CD4-positive, CD25-positive, alpha-beta regulatory T cell (primary cell): ENCODE measurements around the gene PLEKHA1. TPM values are rescaled to one million over a fixed set of nuclear protein-coding genes. Genes with fewer than 3 reads are reported as not detected.

Experiments used
- ATAC-seq, 2 donors: fragments of 150-1000 bp; cut with Tn5 transposase; one replicate each; pipeline ENCODE4 v1.10.0; 2021; ENCODE audit warnings: low read depth in 2 of 2, moderate number of reproducible peaks in 2 of 2, moderate library complexity in 1 of 2
- DNase-seq, 3 donors: peaks; one replicate each; pipeline versions ENCODE4 v3.0.0 to v3.0.0-alpha.2; 2012 to 2022; ENCODE audit warnings: mixed read lengths in 1 of 3
- H3K27ac ChIP-seq: one replicate; pipeline ENCODE4 v1.7.0; 2013; ENCODE audit warnings: mild to moderate bottlenecking, low read length; ENCODE audit not compliant: insufficient read depth, poor library complexity, severe bottlenecking
- H3K27me3 ChIP-seq: one replicate; pipeline ENCODE4 v1.7.0; 2013; ENCODE audit warnings: low read length; ENCODE audit not compliant: control insufficient read depth, insufficient read depth
- H3K36me3 ChIP-seq: one replicate; pipeline ENCODE4 v1.7.0; 2013; ENCODE audit warnings: mild to moderate bottlenecking, low read length, moderate library complexity; ENCODE audit not compliant: control insufficient read depth, insufficient read depth
- H3K4me1 ChIP-seq: 2 replicates; pipeline ENCODE4 v1.7.0; 2013; ENCODE audit warnings: mild to moderate bottlenecking, low read length; ENCODE audit not compliant: insufficient read depth, control insufficient read depth, poor library complexity, severe bottlenecking
- H3K4me3 ChIP-seq: one replicate; pipeline ENCODE4 v1.7.0; 2013; ENCODE audit warnings: low read depth, mild to moderate bottlenecking, low read length, moderate library complexity
- H3K9me3 ChIP-seq, 2 experiments: 1 replicate in 1 of 2; 2 replicates in 1 of 2; pipeline ENCODE4 v1.7.0; 2013; ENCODE audit warnings: low read length in 2 of 2, mild to moderate bottlenecking in 1 of 2, moderate library complexity in 1 of 2; ENCODE audit not compliant: control insufficient read depth in 2 of 2
- H3K27ac Mint-ChIP-seq, 3 donors: one replicate each; pipeline ENCODE4 v1.8.0; 2020 to 2022; ENCODE audit warnings: mild to moderate bottlenecking in 3 of 3, mixed read lengths in 3 of 3, moderate library complexity in 2 of 3
- H3K27me3 Mint-ChIP-seq: one replicate; pipeline ENCODE4 v1.8.0; 2022; ENCODE audit warnings: mild to moderate bottlenecking, mixed read lengths
- H3K36me3 Mint-ChIP-seq: one replicate; pipeline ENCODE4 v1.8.0; 2020; ENCODE audit warnings: mixed read lengths
- H3K4me1 Mint-ChIP-seq, 4 donors: one replicate each; pipeline ENCODE4 v1.8.0; 2020 to 2022; ENCODE audit warnings: mixed read lengths in 4 of 4, mild to moderate bottlenecking in 1 of 4
- H3K4me3 Mint-ChIP-seq, 4 donors: one replicate each; pipeline ENCODE4 v1.8.0; 2020 to 2022; ENCODE audit warnings: mild to moderate bottlenecking in 4 of 4, mixed read lengths in 4 of 4, moderate library complexity in 3 of 4
- H3K9me3 Mint-ChIP-seq, 7 donors: one replicate each; pipeline ENCODE4 v1.8.0; 2020 to 2022; ENCODE audit warnings: mixed read lengths in 7 of 7, mild to moderate bottlenecking in 3 of 7, moderate library complexity in 2 of 7
- polyA plus RNA-seq, 4 donors: library from polyadenylated mRNA; unstranded; fragments of 300-500 nt; fragmentation: Illumina TruSeq; gene quantifications; one replicate each; pipeline ENCODE4 v1.2.3, GENCODE V29; 2021
- total RNA-seq: library from RNA; stranded (reverse); gene quantifications from one replicate; pipeline ENCODE4 v1.2.3, GENCODE V29; 2022

PLEKHA1 gene
- total and polyA plus RNA-seq, 5 donors from 2014 or later: 35.9 to 112 (median 88.7) TPM

GRCh38 chr10:122331100-122331499 is 43.4 kb upstream of the PLEKHA1 start:
- Histone ChIP-seq H3K4me3 (no peak overlapping the region), H3K9me3 (no peaks in the 10 kb centered on the region), H3K27me3 (peaks cover 5% of the 10 kb centered on the region), H3K27ac (no peak overlapping the region), H3K36me3 (no peaks in the 10 kb centered on the region), H3K4me1 (no peaks in the 10 kb centered on the region)
- Mint-ChIP-seq H3K27me3 (peaks cover 22% of the 10 kb centered on the region), H3K9me3 (peaks cover 0 to 1% (median 0%) of the 10 kb centered on the region in 7 donors), H3K36me3 (no peaks in the 10 kb centered on the region), H3K4me3 (no peak overlapping the region), H3K27ac (peak overlapping the region in 1 of 3 donors; percentile 53), H3K4me1 (no peaks in the 10 kb centered on the region)
- DNase-seq (no peak), ATAC-seq (no peak)

- peaks cover 5% of the 10 kb centered on the region for H3K27me3 ChIP-seq
- no peaks in the 10 kb centered on the region for H3K9me3 Mint-ChIP-seq
- H3K4me3 Mint-ChIP-seq: no peak overlapping the region
- peaks cover 25% of the 10 kb centered on the region for H3K27me3 Mint-ChIP-seq
- no peaks in the 10 kb centered on the region for H3K4me1 ChIP-seq
- no peak overlapping the region for H3K27ac Mint-ChIP-seq
- no peaks in the 10 kb centered on the region for H3K9me3 ChIP-seq
- H3K4me3 ChIP-seq: no peak overlapping the region
- DNase-seq (no peak), ATAC-seq (no peak)
- H3K4me1 Mint-ChIP-seq: no peaks in the 10 kb centered on the region
- H3K27ac ChIP-seq: no peak overlapping the region
- H3K36me3 ChIP-seq: no peaks in the 10 kb centered on the region
- H3K36me3 Mint-ChIP-seq: no peaks in the 10 kb centered on the region
Measured at GRCh38 chr10:122331615-122332446, 42.7 kb upstream of the PLEKHA1 start.

GRCh38 chr10:122333037-122333436 is 41.5 kb upstream of the PLEKHA1 start:
- no peak overlapping the region for H3K27ac ChIP-seq
- H3K36me3 Mint-ChIP-seq: no peaks in the 10 kb centered on the region
- no peak overlapping the region for H3K4me3 ChIP-seq
- H3K4me1 Mint-ChIP-seq: no peaks in the 10 kb centered on the region
- H3K4me3 Mint-ChIP-seq: no peak overlapping the region
- H3K27me3 Mint-ChIP-seq: peaks cover 37% of the 10 kb centered on the region
- H3K4me1 ChIP-seq: no peaks in the 10 kb centered on the region
- H3K27ac Mint-ChIP-seq: no peak overlapping the region
- no peaks in the 10 kb centered on the region for H3K9me3 ChIP-seq
- H3K27me3 ChIP-seq: peaks cover 5% of the 10 kb centered on the region
- H3K9me3 Mint-ChIP-seq: no peaks in the 10 kb centered on the region
- DNase-seq (peak in 1 of 3 donors; percentile 26), ATAC-seq (no peak)
- no peaks in the 10 kb centered on the region for H3K36me3 ChIP-seq

DNA sequence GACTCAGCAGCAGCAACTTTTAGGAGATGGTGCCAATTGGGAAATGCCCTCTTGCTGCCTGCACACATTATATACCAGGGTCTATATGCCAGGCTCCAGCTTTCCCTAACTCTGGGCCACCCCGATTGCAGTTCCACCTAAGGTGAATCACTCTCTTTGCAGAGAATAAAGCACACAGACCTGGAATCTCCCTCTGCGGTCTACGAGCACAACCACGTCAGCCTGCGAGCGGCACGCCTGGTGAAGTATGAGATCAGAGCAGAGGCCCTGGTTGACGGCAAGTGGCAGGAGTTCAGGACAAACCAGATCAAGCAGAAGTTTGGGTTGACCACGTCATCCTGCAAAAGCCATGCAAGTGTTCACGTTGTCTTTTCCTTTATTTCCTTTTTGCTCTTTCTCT is 38.2 kb upstream of the PLEKHA1 start:
- peaks cover 0 to 2% (median 0%) of the 10 kb centered on the region in 7 donors for H3K9me3 Mint-ChIP-seq
- Histone ChIP-seq H3K4me3 (no peak overlapping the region), H3K27me3 (peaks cover 3% of the 10 kb centered on the region), H3K4me1 (no peaks in the 10 kb centered on the region), H3K36me3 (no peaks in the 10 kb centered on the region), H3K9me3 (no peaks in the 10 kb centered on the region), H3K27ac (no peak overlapping the region)
- DNase-seq: no peak
- ATAC-seq: no peak
- H3K4me1 Mint-ChIP-seq: no peaks in the 10 kb centered on the region
- H3K4me3 Mint-ChIP-seq: no peak overlapping the region
- H3K36me3 Mint-ChIP-seq: no peaks in the 10 kb centered on the region
- H3K27me3 Mint-ChIP-seq: peaks cover 24% of the 10 kb centered on the region
- H3K27ac Mint-ChIP-seq: no peak overlapping the region

DNA sequence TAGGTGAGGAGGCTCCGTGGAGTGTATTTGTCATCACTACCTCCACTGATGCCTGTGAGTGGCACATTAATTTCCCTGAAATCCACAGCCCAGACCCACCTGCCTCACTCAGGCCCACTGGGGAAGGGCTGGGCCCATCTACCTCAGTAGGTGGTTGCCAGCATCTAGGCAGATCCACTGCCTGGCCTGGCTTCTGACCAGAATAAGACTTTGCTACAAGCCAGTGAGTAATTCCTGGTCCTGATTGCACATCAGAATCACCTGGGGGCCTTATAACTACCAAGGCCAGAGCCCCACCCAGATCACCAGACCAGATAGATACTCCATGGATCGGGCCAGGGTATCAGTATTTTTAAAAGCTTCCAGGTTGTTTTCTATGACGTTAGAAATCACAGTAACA is 37.5 kb upstream of the PLEKHA1 start:
- H3K9me3 Mint-ChIP-seq: peaks cover 0 to 2% (median 0%) of the 10 kb centered on the region in 7 donors

GRCh38 chr10:122338609-122339441 is 35.7 kb upstream of the PLEKHA1 start:
- no peak overlapping the region for H3K27ac ChIP-seq

More for the DNA sequence above, 37.5 kb upstream of the PLEKHA1 start:
- Histone ChIP-seq H3K4me1 (no peaks in the 10 kb centered on the region), H3K36me3 (no peaks in the 10 kb centered on the region), H3K27ac (no peak overlapping the region), H3K4me3 (no peak overlapping the region), H3K9me3 (no peaks in the 10 kb centered on the region), H3K27me3 (peaks cover 3% of the 10 kb centered on the region)
- no peak for DNase-seq
- Mint-ChIP-seq H3K36me3 (no peaks in the 10 kb centered on the region), H3K27ac (no peak overlapping the region), H3K27me3 (peaks cover 24% of the 10 kb centered on the region), H3K4me3 (no peak overlapping the region), H3K4me1 (peaks cover 0 to under 1% (median under 1%) of the 10 kb centered on the region in 4 donors)
- no peak for ATAC-seq

DNA sequence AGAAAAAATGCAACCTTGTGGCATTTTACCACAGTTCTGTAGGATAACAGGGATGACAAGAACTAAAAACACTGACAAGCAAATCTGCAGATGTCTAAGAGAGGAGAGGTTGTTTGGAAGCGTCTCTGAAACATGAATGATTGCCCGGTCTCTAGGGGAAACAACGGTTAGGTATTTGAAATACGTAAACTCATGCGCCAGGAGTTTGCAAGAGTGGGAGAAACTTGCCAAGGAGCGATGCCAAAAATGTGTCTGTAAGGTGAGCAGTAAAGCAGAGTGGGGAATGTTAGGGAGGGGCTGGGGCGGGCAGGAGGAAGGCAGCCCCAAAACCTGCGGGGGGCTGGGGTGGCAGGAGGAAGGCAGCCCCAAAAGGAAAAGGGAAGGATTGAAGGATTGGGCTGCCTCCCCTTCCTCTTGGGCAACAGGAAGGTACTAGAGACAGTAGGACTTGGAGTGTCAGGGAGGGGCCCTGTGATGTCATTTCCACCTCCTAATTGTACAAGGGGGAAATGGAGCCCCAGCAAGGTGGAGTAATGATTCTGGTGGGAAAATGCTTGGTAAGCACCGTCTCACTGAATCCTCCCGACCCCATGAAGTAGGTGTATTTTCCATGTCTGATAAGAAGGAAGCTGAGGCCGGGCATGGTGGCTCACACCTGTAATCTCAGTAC is 33.2 kb upstream of the PLEKHA1 start:
- peaks cover 18% of the 10 kb centered on the region for H3K27me3 Mint-ChIP-seq
- H3K4me1 ChIP-seq: peaks cover 5% of the 10 kb centered on the region
- H3K27me3 ChIP-seq: no peaks in the 10 kb centered on the region
- H3K4me1 Mint-ChIP-seq: peaks cover 6 to 11% (median 9%) of the 10 kb centered on the region in 4 donors
- H3K9me3 Mint-ChIP-seq: peaks cover 0 to 2% (median 0%) of the 10 kb centered on the region in 7 donors
- H3K27ac ChIP-seq: no peak overlapping the region
- H3K4me3 Mint-ChIP-seq: no peak overlapping the region
- H3K4me3 ChIP-seq: no peak overlapping the region
- no peaks in the 10 kb centered on the region for H3K36me3 ChIP-seq
- DNase-seq: no peak
- H3K36me3 Mint-ChIP-seq: no peaks in the 10 kb centered on the region
- H3K27ac Mint-ChIP-seq: no peak overlapping the region
- H3K9me3 ChIP-seq: no peaks in the 10 kb centered on the region
- ATAC-seq: no peak

More at GRCh38 chr10:122338609-122339441, 35.7 kb upstream of the PLEKHA1 start:
- Histone ChIP-seq H3K36me3 (no peaks in the 10 kb centered on the region), H3K4me1 (peaks cover 5% of the 10 kb centered on the region), H3K4me3 (no peak overlapping the region), H3K27me3 (no peaks in the 10 kb centered on the region), H3K9me3 (no peaks in the 10 kb centered on the region)
- ATAC-seq (no peak), DNase-seq (no peak)
- Mint-ChIP-seq H3K4me3 (no peak overlapping the region), H3K36me3 (no peaks in the 10 kb centered on the region), H3K4me1 (peaks cover 6 to 11% (median 9%) of the 10 kb centered on the region in 4 donors), H3K27ac (no peak overlapping the region), H3K9me3 (peaks cover 0 to 2% (median 0%) of the 10 kb centered on the region in 7 donors), H3K27me3 (peaks cover 18% of the 10 kb centered on the region)
